Activated CD4-positive, alpha-beta T cell treated with anti-CD3 and anti-CD28 coated beads, Interleukin-10, Interleukin-2, amounts not matched to agents 100 ng/mL and 50 ng/mL, durations not matched to agents 16 hours and 8 hours (primary cell): ENCODE data around the gene UQCC3.
"Not testable (repeated sequence)": the region's sequence is repeated elsewhere in the genome, so short reads cannot be mapped to it uniquely, and the experiment has no call there.

Experiments used
- DNase-seq: peaks from one replicate; pipeline ENCODE4 v3.0.0-alpha.2; 2020

UQCC3 gene

DNA sequence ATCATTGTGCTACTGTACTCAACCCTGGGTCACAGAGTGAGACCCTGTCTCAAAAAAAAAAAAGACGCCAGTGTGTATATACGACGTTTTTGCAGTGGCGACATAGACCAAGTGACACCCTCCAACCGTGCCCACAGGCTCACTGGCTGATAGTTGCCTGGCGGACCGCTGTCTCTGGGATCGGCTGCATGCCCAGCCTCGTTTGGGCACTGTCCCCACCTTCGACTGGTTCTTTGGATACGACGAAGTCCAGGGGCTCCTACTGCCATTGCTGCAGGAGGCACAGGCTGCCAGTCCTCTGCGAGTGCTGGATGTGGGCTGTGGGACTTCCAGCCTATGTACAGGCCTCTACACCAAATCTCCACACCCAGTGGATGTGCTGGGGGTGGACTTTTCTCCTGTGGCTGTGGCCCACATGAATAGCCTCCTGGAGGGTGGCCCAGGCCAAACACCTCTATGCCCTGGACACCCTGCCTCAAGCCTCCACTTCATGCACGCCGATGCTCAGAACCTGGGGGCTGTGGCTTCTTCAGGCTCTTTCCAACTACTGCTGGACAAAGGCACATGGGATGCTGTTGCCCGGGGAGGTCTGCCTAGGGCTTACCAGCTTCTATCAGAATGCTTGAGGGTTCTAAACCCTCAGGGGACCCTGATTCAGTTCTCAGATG is 5.1 kb upstream of the UQCC3 start:
- peak; percentile 39 for DNase-seq

DNA sequence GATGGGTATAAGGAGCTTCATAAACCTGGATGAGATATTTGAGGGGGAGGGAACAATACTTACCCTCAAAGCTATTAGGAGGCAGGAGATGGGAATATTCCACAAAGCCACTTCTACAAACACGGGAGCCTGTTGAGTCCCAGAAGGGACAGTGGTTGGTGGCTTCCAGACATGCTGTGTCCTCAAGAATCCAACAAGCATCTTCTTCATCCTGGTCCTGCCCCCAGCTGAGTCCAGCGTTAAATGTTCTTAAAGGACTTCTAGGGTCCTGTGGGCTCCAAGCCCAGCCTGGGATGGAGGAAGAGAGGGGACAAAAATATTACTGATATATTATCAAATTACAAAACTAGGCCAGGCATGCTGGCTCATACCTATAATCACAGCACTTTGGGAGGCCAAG is 4.0 kb upstream of the UQCC3 start:
- DNase-seq, result no peak

DNA sequence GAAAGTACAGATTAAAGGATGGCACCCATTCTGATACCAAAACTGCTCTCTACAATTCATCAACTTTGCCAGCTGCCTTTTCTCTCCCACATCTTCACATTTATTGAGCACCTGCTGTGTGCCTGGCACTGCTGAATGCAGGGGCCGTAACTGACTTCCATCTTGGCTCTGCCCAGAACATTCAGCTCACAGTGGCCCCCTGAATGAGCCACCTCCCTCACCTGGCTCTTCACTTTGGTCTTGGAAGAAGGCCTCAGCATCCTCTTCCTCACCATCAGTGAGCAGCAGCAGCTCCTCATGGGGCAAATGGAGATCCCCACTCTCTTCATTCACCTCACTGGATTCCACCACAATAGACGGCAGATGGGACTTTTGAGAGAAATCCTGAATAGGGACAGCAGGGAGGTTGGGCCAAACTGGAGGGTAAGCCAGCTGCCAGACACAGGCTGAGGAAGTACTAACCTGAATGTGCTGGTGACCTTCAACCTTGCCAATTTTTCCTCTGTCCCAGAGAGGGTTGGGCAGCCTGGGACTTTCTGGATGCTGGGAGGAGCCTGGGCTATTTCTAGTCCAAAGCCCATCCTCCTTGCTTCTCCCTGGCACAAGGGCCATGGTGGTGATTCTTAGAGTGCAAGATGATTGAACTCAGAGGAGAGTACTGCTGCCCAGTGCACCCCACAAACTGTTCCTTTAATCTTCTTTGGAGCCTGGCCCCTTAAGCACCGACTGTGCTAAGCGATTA is 1.9 kb upstream of the UQCC3 start:
- DNase-seq, result no peak

DNA sequence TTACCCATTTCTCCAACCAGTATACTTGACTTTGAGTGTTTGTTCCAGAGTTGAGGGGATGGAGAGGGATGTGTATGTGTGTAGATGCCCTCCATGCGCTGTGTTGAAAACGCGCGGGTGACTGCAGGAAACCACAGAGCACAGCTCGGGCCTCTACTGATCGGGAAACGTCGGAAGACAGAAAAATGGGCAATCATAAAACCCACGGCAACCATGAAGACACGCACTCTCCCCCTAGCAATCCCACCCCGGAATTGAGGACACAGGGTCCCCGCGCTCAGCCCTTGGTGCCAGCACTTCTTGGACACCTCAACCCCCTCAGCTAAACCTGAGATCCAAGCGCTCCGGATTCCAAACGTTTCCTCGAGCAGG is 251 bp upstream of the UQCC3 start:
- DNase-seq, result no peak

DNA sequence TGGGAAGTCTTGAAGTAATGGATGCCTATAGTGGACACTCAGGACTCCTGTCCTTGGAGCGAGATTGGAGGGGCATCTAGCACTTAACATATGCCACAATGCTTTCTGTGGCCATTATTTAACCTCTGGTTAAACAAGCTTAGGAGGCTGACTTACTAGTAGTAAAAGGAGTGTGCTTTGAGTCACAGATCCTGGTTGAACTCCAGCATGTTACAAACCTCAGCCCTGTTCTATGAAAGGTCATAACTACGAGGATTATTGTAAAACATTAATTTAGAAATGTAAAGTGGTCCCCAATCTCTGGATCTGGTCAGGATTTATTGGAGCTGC is 1.7 kb downstream of the UQCC3 start:
- DNase-seq, result no peak

GRCh38 chr11:62675415-62675814 is 3.9 kb downstream of the UQCC3 start:
- DNase-seq, result not testable (repeated sequence)

DNA sequence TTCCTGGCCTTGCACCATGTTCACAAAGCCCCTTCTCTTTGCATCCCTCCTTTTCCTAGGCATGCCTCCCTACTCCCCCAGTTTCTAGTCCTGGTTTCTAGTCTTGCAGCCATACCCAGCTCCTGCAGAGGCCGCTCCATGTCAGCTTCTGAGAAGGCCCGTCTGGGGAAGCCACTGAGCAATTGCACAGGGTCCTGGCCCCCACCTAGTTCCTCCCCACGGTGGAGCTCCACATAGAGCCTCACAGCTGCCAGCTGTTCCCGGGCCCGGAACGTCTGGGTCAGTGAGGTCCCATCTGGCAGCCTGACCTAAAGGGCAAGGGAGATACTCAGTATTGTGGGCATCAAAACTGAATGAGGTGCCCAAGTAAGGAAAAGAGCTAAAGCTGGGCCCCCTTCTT is 5.2 kb downstream of the UQCC3 start:
- DNase-seq, result no peak

GRCh38 chr11:62677156-62677555 is 5.7 kb downstream of the UQCC3 start:
- DNase-seq, result no peak

- DNase-seq, result no peak
Measured at GRCh38 chr11:62677714-62678113, 6.2 kb downstream of the UQCC3 start.

- DNase-seq, result no peak
Measured at GRCh38 chr11:62678433-62678769, 6.9 kb downstream of the UQCC3 start.

DNA sequence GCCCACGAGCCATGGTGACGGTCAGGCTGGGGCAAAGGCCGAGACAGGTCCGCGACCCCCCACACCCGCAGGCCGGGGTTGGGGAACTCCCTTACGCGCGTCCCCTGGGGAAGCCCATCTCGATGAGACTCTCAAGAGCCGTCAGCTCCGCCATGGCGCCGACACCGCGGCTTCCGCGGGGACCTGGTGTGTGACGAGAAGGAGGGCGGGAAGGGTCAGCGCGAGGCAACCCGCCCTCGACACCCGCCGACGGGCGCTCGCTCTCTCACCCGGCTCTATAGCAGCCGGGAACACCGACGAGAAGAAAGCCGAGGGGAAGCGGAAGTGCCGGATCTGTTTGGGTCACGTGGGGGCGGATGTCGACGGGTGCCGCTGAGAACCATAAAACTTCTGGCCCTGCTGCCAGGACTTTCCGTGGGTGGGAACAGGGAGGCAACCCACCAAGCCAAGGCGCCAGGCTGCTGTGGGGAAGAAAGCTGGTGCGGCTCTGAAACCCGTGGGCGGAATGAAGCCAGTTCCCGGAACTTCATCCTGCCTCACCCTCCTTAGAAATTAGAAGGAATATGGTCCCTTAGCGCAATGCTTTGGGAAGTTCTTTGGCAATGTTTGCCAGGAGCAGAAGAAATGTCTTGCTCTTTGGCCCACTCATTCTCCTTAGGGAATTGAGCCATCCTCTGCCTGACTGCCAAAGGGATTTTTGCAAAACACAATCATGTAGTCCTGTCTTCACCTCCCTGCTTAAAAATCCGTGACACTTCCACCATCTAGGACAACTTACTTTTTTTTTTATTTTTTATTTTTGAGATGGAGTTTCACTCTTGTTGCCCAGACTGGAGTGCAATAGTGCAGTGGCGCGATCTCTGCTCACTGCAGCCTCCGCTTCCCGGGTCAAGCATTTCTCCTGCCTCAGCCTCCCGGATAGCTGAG is 7.6 kb downstream of the UQCC3 start, which contains the start of gene UBXN1:
UBXN1 (minus strand) TSS at position 304 of the 927 bp plus-strand sequence; CDS start at position 154, 150 bp downstream.
- peak; percentile 89 for DNase-seq

DNA sequence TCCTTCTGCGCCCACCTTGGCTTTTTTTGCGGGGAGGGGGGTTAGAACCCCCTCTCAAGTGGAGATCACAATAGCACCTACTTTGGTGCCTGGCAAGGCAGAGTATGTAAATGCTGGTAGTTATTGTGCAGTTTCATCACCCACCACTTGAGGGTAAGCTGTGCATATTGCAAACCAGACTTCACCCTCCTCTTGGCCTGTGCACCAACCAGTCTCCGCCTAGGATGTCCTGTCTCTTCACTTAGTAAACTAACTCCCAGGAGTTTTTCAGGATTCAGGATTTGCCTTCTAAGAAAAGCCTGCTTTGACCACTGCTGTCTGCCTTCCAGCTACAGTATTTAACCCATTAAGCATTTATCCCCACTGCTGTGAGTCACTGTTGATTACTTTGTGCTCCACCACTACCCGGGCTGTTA is 9.4 kb downstream of the UQCC3 start:
- peak; percentile 71 for DNase-seq

DNA sequence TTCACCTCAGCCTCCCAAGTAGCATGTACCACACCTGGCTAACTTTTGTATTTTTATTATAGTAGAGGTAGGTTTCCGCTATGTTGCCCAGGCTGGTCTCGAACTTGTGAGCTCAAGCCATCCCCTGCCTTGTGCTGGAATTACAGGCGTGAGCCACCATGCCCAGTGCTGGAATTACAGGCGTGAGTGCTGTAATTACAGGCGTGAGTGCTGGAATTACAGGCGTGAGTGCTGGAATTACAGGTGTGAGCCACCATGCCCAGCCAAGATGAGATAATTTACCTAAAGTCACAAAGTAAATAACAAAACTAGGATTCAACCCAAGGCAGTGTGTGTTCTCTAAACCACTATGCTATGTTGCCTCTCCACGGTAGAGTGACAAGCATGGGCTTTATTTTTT is 11.0 kb downstream of the UQCC3 start:
- no peak for DNase-seq

DNA sequence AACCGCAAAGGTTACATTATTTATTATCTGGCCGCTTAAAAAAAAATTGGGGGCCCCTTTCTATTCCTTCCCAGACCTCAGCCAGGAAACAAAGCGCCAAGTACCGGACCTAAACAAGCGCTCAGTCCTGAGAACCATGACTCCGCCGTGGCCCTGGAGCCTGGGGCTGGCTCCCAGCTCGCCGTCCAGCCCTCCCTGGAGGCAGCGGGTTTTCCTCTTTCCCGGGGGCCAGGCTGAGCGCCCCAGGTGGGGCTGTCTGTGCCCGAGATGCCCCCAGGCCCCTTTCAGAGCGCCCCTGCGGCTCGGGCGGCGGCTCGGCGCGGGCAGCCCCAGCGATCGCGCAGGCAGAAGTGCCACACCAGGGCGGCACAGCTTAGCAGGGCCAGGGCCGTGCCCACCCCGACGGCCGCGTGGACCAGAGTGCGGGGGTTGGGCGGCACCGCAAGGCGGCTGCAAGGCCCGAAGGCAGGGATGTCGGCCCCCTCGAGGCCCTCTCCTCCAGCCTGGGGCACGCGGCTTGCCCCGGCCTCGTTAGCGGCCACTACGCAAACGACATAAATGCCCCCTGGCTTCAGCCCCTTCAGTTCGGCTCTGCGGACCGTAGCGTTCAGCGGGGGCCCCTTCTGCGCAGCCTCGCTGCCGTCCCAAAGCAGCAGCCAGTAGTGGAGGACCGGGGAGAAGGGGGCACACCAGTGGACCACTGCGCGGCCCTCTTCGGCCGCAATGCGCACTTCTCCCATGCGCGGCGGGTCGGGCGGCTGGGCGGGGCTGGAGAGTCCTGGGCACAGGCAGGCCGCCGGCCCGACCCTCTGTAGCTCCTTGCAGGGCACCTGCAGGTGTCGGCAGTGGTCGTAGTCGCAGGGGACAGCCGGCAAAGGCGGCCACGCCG is 16.3 kb downstream of the UQCC3 start:
- DNase-seq, result no peak

GRCh38 chr11:62688491-62688890 is 17.0 kb downstream of the UQCC3 start:
- DNase-seq, result no peak

DNA sequence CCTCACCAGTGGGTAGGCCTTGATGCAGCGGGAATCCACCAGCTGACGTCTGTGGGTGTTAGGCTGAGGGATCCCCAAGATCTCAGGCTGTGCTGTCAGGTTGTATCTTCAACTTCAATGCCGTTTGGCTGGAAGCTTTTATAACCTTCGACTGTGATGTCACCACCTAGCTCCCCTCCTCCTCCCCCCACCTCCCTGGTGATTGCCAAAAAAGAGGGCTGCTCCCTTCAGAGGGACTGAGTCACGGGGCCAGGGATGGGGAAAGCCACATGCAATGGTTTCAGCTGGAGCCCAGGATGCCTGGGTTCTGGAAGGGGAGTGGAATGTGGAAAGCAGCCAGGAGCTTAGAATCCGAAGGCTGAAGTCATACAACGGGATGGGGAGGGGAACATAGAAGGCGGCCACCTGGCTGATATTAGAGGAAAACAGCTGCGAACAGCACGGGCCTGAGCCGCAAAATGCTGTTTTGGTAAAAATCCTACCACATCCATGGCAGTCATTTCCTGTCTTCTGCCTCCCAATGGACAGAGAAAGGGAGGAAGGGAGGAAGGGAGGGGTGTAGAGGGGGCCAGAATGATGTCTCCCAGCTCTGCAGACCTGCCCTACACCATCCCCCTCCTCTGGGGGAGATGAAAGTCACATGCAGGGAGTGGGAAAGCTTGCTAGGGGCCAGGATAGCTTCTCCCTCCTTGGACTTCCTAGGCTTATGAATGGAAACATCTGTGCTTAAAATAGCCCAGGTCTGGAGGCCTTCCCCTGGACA is 18.1 kb downstream of the UQCC3 start, which contains the start of gene LRRN4CL:
LRRN4CL (minus strand) TSS at position 110 of the 763 bp plus-strand sequence. CDS start 1,022 bp downstream, outside the sequence.
- no peak for DNase-seq

DNA sequence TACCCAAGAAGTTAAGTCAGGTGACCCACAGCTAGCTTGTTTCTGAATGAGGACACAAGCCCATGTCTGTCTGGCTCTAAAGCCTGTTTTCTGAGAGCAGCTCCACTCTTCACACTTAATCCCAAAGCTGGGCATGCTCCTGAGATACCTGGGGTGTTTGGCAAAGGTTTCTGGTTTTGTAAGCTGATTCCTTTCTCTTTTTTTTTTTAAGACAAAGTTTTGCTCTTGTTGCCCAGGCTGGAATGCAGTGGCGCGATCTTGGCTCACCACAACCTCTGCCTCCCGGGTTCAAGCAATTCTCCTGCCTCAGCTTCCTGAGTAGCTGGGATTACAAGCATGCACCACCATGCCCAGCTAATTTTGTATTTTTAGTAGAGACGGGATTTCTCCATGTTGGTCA is 22.2 kb downstream of the UQCC3 start:
- not testable (repeated sequence) for DNase-seq

DNA sequence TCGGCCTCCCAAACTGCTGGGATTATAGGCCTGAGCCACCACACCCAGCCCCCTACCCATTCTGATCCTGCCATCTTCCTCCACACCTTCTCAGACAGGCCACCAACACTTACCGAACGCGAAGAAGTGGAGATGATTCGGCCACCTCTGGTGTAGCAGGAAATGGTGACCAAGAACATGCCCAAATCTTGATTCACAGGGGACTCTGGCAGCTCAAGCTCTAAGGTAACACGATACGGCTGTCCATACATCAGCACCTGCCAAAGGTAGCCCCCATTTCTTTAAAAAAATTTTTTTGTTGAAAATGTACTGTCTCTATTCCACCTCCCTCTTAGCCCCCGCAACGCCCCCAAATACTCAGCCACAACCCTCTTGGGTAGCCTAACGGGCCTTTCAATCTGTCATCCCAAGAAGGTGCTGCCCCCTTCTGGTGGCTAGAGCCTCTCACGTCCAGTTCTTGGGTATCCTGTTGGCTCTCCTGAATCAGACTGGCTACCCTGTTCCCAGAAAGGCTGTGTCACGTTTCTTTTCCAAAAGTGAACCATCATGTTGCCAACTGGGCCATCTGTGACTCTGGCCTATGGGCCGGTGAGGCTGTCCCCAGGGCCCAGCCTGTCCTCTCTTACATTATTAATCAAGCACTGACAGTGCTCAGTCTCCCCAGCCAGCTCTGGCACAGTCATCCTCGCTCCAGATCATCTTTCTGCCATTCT is 23.1 kb downstream of the UQCC3 start:
- peak; percentile 79 for DNase-seq

GRCh38 chr11:62702246-62702645 is 30.8 kb downstream of the UQCC3 start:
- peak; percentile 70 for DNase-seq

- DNase-seq, result not testable (repeated sequence)
Measured at GRCh38 chr11:62703921-62704320, 32.4 kb downstream of the UQCC3 start.

DNA sequence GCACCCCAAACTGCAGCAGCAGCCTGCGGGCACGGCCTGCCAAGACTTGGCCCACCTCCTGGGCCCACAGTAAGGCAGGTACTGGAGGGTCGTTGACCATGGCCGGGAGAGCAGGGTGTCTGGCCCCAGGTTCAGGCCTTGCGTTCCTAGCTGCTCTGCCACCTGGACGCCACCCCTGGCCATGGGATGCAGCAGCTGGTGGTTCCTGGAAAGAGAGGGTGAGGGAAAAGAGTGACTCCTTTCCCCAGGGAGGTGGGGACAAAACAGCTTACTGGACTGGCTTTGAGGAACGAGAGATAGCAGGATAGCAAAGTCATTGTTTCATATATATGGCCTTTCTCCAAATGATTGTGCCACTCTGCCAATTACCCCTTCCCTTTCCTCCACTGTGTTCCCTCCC is 33.9 kb downstream of the UQCC3 start:
- DNase-seq, result no peak
